DND-41 (cell line): Measurements from ENCODE around the gene MSX2.

ENCODE experiments used
- ATAC-seq: fragments of 200-7000 bp; cut with Tn5 transposase; 3 replicates; pipeline ENCODE4 v1.9.1; 2021; ENCODE audit warnings: low read depth; ENCODE audit not compliant: insufficient read depth
- DNase-seq: peaks from one replicate; pipeline ENCODE4 v3.0.0-alpha.2; 2020
- H2AFZ ChIP-seq: 2 replicates; pipeline ENCODE4 v1.6.0; 2012; ENCODE audit warnings: low read depth, low read length
- H3K27ac ChIP-seq: 2 replicates; pipeline ENCODE4 v1.5.1; 2012; ENCODE audit warnings: low read length, inconsistent platforms
- H3K27me3 ChIP-seq: fragments of 200-600 bp; sonication (generic); 2 replicates; pipeline ENCODE4 v1.6.0; 2012; ENCODE audit warnings: low read length, mild to moderate bottlenecking, inconsistent platforms; ENCODE audit not compliant: insufficient read depth, poor library complexity
- H3K36me3 ChIP-seq: 2 replicates; pipeline ENCODE4 v1.5.1; 2012; ENCODE audit warnings: low read length, inconsistent platforms; ENCODE audit not compliant: insufficient read depth
- H3K4me1 ChIP-seq: 2 replicates; pipeline ENCODE4 v1.5.1; 2012; ENCODE audit warnings: mild to moderate bottlenecking, low read length; ENCODE audit not compliant: insufficient read depth
- H3K4me2 ChIP-seq: 2 replicates; pipeline ENCODE4 v1.6.0; 2012; ENCODE audit warnings: mild to moderate bottlenecking, moderate library complexity, low read length, inconsistent platforms; ENCODE audit not compliant: insufficient read depth
- H3K4me3 ChIP-seq, 2 experiments: fragments of 200-600 bp in 1 of 2; shearing (Covaris generic) in 1 of 2; 2 replicates each; pipeline ENCODE4 v1.5.1; 2012 to 2016; ENCODE audit warnings: inconsistent platforms in 2 of 2, low read length in 2 of 2, mild to moderate bottlenecking in 2 of 2, low read depth in 1 of 2, moderate library complexity in 1 of 2
- H3K79me2 ChIP-seq: 2 replicates; pipeline ENCODE4 v1.6.0; 2012; ENCODE audit warnings: low read length, inconsistent platforms; ENCODE audit not compliant: insufficient read depth
- H3K9ac ChIP-seq: 2 replicates; pipeline ENCODE4 v1.6.0; 2012; ENCODE audit warnings: low read depth, mild to moderate bottlenecking, inconsistent platforms, low read length, moderate library complexity
- H3K9me3 ChIP-seq: 2 replicates; pipeline ENCODE4 v1.5.1; 2012; ENCODE audit warnings: low read length, moderate library complexity, mild to moderate bottlenecking, inconsistent platforms; ENCODE audit not compliant: insufficient read depth, severe bottlenecking
- H4K20me1 ChIP-seq: 2 replicates; pipeline ENCODE4 v1.6.0; 2012; ENCODE audit warnings: low read length; ENCODE audit not compliant: insufficient read depth
- CTCF ChIP-seq: IDR thresholded peaks from 2 replicates; pipeline ENCODE4 v1.5.1; 2012; ENCODE audit warnings: borderline replicate concordance, low read length, moderate library complexity, mild to moderate bottlenecking; ENCODE audit not compliant: poor library complexity, severe bottlenecking; ENCODE audit errors: extremely low read depth
- EZH2 ChIP-seq: IDR thresholded peaks from 3 replicates; pipeline ENCODE4 v1.6.1; 2012; ENCODE audit warnings: borderline replicate concordance, low read depth, mild to moderate bottlenecking, moderate library complexity, low read length, inconsistent platforms; ENCODE audit not compliant: severe bottlenecking

Gene MSX2

GRCh38 chr5:174678107-174678506 lies 46.3 kb upstream of the MSX2 start:
- TF ChIP-seq CTCF (no peak), EZH2 (no peak)
- Histone ChIP-seq H3K9me3 (no peaks in the 10 kb centered on the region), H3K36me3 (no peaks in the 10 kb centered on the region), H4K20me1 (no peaks in the 10 kb centered on the region), H3K27ac (no peak overlapping the region), H3K4me2 (no peak overlapping the region), H3K4me1 (no peaks in the 10 kb centered on the region), H3K27me3 (no peaks in the 10 kb centered on the region), H3K79me2 (no peaks in the 10 kb centered on the region), H3K9ac (no peak overlapping the region), H2AFZ (no peak overlapping the region), H3K4me3 (no peak overlapping the region)
- ATAC-seq (no peak), DNase-seq (no peak)

GRCh38 chr5:174680901-174681565 lies 43.3 kb upstream of the MSX2 start:
- no peak for TF ChIP-seq CTCF
- Histone ChIP-seq H4K20me1 (no peaks in the 10 kb centered on the region), H3K9me3 (no peaks in the 10 kb centered on the region), H3K4me2 (no peak overlapping the region), H3K79me2 (no peaks in the 10 kb centered on the region), H3K9ac (no peak overlapping the region), H3K4me3 (no peak overlapping the region), H3K36me3 (no peaks in the 10 kb centered on the region), H3K27ac (no peak overlapping the region), H3K27me3 (no peaks in the 10 kb centered on the region), H3K4me1 (no peaks in the 10 kb centered on the region), H2AFZ (no peak overlapping the region)
- DNase-seq (no peak), ATAC-seq (no peak)

- Histone ChIP-seq H3K27ac (no peak overlapping the region), H4K20me1 (no peaks in the 10 kb centered on the region), H3K9ac (no peak overlapping the region), H3K4me2 (no peak overlapping the region), H3K79me2 (no peaks in the 10 kb centered on the region), H3K36me3 (no peaks in the 10 kb centered on the region), H2AFZ (no peak overlapping the region), H3K4me3 (no peak overlapping the region), H3K27me3 (peaks cover 3% of the 10 kb centered on the region), H3K9me3 (no peaks in the 10 kb centered on the region), H3K4me1 (no peaks in the 10 kb centered on the region)
- no peak for ATAC-seq
- TF ChIP-seq EZH2 (no peak), CTCF (no peak)
- DNase-seq: no peak
Measured at GRCh38 chr5:174687503-174687902, 36.9 kb upstream of the MSX2 start.
